ENCODE measurements around the gene GLIS2.
A peak's percentile ranks its signal among the peaks of the same experiment; 100 is the strongest.

GLIS2 gene

GRCh38 chr16:4324492-4325252, 8.8 kb downstream of the GLIS2 start:
- Histone ChIP-seq H3K27ac (peak overlapping the region; percentile 91), H3K36me3 (ENCODE audit: control insufficient read depth, insufficient read depth, low read length) (no peaks in the 10 kb centered on the region), H3K4me3 (ENCODE audit: low read depth, low read length) (no peak overlapping the region), H3K9me3 (ENCODE audit: control insufficient read depth, low read length) (no peaks in the 10 kb centered on the region), H3K4me1 (peaks cover 50% of the 10 kb centered on the region), H3K79me2 (peaks cover 67% of the 10 kb centered on the region), H3K9ac (no peak overlapping the region), H3K27me3 (ENCODE audit: control insufficient read depth, insufficient read depth, low read length) (no peaks in the 10 kb centered on the region), H3K4me2 (ENCODE audit: low read length) (peak overlapping the region; percentile 19), H2AFZ (peak overlapping the region; percentile 4)
- no peak for TF ChIP-seq CTCF (IDR thresholded peaks at IDR 0.05)

GRCh38 chr16:4325253-4325758, 9.4 kb downstream of the GLIS2 start:
- TF ChIP-seq CTCF (IDR thresholded peaks at IDR 0.05): no peak
- Histone ChIP-seq H3K27ac (peak overlapping the region; percentile 29), H3K9me3 (ENCODE audit: control insufficient read depth, low read length) (no peaks in the 10 kb centered on the region), H3K36me3 (ENCODE audit: control insufficient read depth, insufficient read depth, low read length) (no peaks in the 10 kb centered on the region), H2AFZ (no peak overlapping the region), H3K4me3 (ENCODE audit: low read depth, low read length) (no peak overlapping the region), H3K27me3 (ENCODE audit: control insufficient read depth, insufficient read depth, low read length) (no peaks in the 10 kb centered on the region), H3K4me2 (ENCODE audit: low read length) (no peak overlapping the region), H3K9ac (no peak overlapping the region), H3K79me2 (peaks cover 63% of the 10 kb centered on the region), H3K4me1 (peaks cover 48% of the 10 kb centered on the region)

GRCh38 chr16:4327386-4328045, 11.6 kb downstream of the GLIS2 start:
- TF ChIP-seq CTCF (IDR thresholded peaks at IDR 0.05): no peak
- H3K27me3 ChIP-seq (ENCODE audit: control insufficient read depth, insufficient read depth, low read length): no peaks in the 10 kb centered on the region
- H3K4me3 ChIP-seq (ENCODE audit: low read depth, low read length): peak overlapping the region; percentile 39
- H3K36me3 ChIP-seq (ENCODE audit: control insufficient read depth, insufficient read depth, low read length): no peaks in the 10 kb centered on the region
- peaks cover 61% of the 10 kb centered on the region for H3K79me2 ChIP-seq
- peaks cover 47% of the 10 kb centered on the region for H3K4me1 ChIP-seq
- peak overlapping the region; percentile 51 for H3K4me2 ChIP-seq (ENCODE audit: low read length)
- peak overlapping the region; percentile 78 for H2AFZ ChIP-seq
- no peaks in the 10 kb centered on the region for H3K9me3 ChIP-seq (ENCODE audit: control insufficient read depth, low read length)
- H3K27ac ChIP-seq: peak overlapping the region; percentile 90
- peak overlapping the region; percentile 16 for H3K9ac ChIP-seq

- peaks cover 40% of the 10 kb centered on the region for H3K4me1 ChIP-seq
- H2AFZ ChIP-seq: peak overlapping the region; percentile 78
Observed at GRCh38 chr16:4328046-4328781, 12.3 kb downstream of the GLIS2 start.

More at GRCh38 chr16:4328046-4328781, 12.3 kb downstream of the GLIS2 start:
- peak overlapping the region; percentile 39 for H3K4me3 ChIP-seq (ENCODE audit: low read depth, low read length)
- no peaks in the 10 kb centered on the region for H3K27me3 ChIP-seq (ENCODE audit: control insufficient read depth, insufficient read depth, low read length)
- peaks cover 62% of the 10 kb centered on the region for H3K79me2 ChIP-seq
- H3K36me3 ChIP-seq (ENCODE audit: control insufficient read depth, insufficient read depth, low read length): no peaks in the 10 kb centered on the region
- TF ChIP-seq CTCF (IDR thresholded peaks at IDR 0.05): peak; percentile 82
- H3K9me3 ChIP-seq (ENCODE audit: control insufficient read depth, low read length): no peaks in the 10 kb centered on the region
- peak overlapping the region; percentile 51 for H3K4me2 ChIP-seq (ENCODE audit: low read length)
- peak overlapping the region; percentile 16 for H3K9ac ChIP-seq
- H3K27ac ChIP-seq: peak overlapping the region; percentile 90
